Measurements from ENCODE around the gene NPY4R.
"Not testable (repeated sequence)": the region's sequence is repeated elsewhere in the genome, so short reads cannot be mapped to it uniquely, and the experiment has no call there.

NPY4R gene, protein sequence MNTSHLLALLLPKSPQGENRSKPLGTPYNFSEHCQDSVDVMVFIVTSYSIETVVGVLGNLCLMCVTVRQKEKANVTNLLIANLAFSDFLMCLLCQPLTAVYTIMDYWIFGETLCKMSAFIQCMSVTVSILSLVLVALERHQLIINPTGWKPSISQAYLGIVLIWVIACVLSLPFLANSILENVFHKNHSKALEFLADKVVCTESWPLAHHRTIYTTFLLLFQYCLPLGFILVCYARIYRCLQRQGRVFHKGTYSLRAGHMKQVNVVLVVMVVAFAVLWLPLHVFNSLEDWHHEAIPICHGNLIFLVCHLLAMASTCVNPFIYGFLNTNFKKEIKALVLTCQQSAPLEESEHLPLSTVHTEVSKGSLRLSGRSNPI

DNA sequence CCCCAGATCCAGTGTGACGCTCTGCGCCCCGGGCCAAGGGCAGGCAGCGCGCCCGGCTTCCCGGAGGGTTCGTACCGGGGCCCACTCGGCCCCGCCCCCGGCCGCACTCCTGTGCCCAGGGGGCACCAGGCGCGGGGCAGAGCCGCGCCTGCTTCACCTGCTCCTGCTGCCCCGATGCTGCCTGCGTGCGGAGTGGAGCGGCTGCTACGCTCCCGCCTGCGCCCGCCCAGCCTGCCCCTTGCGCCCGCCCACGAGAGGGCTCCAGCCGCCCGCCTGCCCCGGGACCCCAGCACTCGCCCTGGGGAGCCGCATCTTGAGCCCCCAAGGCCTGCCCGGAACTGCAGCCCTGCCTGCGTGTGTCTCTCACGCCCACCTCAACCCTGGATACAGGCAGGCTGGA, at the start of gene NPY4R:
NPY4R (minus strand) TSS at position 194 of the 400 bp plus-strand sequence. CDS start 3,323 bp downstream, outside the sequence.
- not testable (repeated sequence) for DNase-seq

DNA sequence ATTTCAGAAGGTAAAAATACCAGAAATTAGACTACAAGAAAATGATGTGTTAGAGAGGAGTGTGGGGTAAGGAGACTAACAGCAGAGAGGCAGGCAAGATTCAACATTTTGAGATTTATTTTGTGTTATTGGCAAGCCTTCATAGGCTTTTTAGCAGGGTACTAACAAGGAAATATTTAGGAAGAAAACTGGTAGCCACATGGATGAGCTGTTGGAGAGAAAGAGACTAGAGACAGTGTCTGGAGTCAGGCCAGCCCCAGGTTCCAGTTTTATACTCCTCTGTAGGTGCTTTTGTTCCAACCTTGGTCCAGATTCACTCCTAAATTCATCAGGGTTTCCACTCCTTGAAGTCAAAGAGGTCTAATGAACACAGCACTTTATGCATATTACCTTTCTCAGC, 49.6 kb upstream of the NPY4R start:
- no peak for DNase-seq

DNA sequence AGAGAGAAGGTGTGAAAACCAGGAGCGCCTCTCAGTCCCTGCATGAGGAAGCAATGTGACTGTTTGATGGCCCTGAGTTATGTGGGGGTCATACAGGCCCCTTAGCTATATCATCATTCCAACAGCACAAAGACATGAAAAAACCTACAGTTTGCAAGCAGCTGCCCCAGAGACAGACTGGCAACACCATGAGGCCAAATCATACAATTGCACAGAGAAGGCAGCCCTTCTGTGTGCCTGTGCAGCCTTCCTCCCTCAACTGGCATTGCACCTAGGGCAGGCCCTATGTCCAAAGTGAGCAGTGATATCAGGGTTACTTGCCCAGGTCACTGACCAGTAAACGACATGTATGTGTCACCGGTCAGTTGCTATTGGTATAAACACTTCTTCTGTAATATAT, 49.1 kb upstream of the NPY4R start:
- no peak for DNase-seq

DNA sequence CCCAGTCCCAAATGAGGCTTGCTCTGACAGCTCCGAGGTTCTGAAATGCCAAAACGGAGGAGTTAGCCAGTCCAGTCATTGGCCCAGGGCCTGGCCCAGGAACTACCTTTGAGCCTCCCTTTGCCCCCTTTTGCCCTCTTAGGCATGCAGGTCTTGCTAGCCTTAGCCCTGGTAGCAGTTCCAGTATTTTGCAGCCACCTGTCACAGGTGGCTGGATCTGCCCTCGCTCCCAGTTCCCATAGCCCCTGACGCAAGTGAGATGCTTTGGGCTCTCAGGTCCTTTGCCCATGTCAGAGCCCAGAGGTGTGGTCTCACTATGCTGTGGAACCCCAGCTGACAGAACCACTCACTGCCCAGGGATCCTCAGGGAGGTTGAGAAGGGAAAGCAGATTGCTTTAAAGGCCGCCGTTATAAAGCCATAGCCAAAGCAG, 48.7 kb upstream of the NPY4R start:
- DNase-seq: peak in 1 of 2 donors; percentile 10

DNA sequence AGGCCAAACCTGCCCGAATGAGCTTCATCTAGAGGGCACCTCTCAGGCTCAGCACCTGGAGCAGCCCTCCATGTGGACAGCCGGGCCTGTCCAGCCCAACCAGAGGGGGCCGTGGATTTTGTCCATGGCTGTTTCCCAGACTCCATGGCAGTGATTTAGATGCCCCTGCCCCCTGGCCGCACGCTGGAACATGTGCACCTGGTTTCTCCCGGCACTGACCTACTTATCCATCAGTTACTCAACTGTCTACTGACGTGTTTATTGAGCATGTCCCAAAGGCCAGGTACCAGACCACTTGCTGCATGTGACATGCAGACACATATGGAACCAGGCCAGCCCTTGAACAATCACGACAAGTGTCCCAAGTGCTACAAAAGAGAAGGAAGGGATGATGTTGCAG, 47.6 kb upstream of the NPY4R start:
- DNase-seq: not testable (repeated sequence)

DNA sequence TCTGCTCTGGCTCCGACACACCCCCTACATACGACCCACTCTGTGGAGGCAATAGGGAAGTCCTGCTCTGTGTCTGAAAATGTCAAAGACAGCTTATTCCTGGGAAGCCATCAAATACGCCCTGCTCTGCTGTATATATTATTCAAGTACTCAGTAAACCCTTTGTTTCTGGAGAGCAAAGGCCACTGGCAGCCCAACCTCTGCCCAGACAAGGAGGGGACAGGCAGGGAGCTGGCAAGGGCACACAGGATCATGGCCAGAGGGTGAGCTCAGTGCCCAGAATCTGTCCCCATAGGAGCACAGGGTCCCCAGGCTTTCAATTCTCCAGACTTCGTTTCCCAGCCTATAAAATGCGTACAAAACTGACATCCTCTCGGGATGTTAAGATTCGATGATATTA, 47.0 kb upstream of the NPY4R start:
- not testable (repeated sequence) for DNase-seq

DNA sequence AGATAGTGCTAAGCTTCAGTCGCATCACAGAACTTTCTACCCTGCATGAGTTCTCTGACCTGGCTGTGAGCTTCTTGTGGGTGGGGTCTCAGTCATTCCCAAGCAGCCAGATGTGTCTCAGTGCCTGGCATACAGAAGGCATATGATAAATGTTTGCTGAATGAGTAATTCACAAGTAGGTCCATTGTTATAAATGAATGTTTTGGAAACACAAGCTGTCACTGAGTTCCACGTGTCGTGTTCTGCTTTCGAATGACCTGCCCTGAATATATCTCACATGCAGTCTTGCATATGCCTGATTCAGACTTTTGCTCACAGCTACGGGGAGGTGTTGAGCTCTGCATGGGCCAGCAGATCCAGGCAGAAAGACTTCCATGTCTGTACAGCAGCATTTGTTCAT, 46.2 kb upstream of the NPY4R start:
- not testable (repeated sequence) for DNase-seq

DNA sequence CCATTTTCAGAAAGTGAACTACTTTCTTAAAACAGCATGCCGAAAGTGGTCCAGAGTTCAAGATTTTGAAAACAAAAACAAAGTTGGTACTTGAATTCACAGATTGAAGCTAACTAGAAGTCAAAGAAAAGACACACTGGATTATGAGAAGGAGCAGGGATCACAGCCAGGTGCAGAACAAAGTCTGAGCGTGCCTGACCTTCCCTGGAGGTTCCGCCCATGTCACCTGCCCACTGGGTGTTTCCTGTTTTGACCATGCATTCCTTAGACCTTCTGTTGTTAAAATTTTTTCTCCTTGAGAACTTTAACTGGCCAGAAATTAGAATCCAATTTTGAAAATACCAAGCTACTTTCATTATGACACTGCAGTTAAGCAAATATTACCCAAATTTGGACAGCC, 34.2 kb upstream of the NPY4R start:
- not testable (repeated sequence) for DNase-seq

DNA sequence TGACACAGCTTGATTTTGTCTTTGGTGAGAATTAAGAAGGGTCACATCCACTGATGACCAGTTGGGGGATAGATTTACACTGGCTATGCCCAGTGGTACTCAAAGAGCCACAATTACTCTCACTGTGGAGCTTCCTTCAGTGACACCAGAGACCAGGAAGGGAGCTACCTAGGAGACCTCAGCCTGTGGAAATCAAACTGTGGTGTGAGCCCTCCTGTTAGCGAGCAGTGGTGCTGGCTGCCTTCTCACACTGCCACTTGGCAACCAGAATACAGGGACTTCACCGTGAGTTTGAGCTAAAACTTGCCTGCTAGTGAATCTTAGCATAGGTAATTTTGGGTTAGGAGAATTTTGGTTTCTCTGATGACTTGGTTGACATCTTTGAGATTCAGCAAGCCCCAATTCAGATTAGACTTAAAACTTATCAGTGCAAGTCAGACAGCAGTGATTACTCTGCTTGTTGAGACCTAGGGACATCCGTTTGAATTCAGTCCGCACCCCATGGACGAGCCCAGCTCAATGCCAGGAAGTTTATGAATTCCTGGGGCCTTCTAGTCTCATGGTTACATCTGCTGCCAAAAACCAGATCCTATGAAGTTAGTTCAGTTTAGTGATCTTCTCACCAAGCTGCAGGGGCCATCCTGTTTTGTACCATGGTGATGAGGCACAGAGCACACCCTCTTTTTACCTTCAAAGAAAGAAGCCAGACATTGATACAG, 33.4 kb upstream of the NPY4R start:
- not testable (repeated sequence) for DNase-seq

DNA sequence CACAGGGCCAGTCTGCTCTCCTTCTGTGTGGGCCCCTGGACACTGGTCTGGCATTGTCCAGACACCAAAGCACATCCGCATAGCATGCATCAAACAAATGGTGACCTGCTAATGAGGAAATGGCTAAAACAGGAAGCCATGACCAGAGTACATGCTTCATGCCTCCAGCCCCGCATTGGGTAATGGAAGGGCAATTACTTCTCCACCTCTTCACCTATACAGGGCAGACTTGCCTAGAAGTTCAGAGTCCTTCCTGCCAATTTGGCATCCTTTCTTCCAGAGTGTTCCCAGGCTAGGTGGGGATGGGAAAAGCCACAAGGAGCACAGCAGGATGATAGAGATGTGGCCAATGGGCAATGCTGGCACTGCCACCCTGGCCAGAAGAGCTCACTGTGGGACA, 32.1 kb upstream of the NPY4R start:
- not testable (repeated sequence) for DNase-seq

DNA sequence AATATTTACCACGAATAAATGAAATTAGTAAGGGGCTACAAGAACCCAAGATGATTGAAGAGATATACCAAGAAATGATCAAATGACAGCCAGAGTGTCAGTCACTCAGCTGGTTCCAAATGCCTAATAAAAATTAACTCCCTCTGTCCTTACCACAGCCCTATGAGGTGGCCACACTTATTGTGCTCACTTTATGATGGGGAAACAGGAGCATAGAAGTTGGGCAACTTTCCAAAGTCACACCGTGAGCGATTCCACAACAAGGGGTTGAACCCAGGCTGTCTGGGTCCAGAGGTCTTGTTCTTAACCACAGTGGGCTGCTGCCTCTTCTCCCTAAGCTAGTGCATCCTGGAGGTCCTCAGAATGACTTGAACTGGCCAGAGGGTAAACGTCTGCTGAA, 31.6 kb upstream of the NPY4R start:
- DNase-seq: not testable (repeated sequence)

DNA sequence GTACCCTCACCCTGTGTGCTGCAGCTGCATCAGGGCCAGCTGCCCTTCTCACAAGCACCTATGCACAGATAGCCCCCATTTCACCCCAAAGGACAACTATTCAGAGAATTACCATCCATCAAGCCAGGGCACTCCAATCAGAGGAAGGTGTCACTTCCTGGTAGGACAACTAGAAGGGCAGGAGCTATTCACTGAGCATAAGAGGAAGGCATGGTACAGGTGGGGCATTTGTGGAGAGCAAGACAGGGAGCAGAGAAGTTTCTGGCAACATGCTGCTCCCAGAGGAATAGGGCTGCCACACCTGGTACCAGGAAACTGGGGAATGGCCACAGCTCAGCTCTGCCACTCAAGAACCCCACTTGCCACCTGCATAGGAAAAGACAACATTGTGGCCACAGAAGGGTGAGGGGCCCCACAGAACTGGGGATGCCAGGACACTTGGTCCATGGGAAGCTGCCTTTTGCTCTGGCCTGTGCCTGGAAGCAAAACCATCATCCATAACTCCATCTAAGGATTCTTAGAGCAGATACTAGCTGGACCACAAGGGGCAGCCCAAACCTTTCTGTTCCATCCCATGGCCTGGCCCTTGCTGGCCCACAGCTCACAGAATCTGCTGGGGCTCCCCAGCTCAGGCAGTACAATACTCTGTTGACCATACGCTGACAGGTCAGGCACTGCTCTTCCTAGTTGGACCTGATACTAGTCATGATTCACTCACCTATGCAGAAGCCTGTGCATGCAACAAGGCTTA, 25.8 kb upstream of the NPY4R start:
- DNase-seq: not testable (repeated sequence)

DNA sequence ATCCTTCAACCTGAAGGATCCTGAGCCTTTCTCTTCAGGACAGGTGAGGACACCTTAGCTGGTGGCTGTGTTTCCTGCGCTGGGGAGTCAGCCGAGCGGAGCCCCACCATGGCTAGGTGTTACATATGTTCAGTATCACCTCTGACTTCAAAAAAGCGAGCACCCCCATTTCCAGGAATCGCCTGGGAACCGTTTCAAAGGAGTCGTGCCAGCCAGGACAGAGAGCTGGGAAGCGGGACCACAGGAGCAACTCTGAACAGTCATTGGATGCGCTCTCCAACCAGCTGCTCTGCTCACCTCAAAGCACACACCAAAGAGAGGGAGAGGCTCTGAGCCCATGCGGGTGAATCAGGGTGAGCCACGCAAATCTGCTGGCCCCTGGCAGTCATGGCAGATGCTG, 24.5 kb upstream of the NPY4R start:
- DNase-seq: not testable (repeated sequence)

DNA sequence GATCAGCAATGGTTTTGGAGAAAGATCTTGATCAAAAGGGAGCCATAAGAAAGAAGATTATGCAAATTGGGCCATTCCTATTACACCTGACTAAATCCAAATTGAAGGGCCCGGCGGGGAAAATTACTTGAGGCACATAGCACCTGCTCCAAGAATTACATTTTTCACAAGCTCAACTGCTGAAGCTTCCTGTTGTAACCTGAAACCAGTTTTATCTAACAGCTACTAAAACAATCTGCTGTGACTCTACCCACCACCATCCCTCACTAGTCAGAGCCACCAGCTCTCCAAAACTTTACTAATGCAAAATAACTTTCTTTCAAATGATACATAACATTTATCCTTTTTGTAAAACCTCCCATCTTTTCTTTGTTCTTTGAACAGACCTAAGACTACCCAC, 20.7 kb upstream of the NPY4R start:
- DNase-seq: not testable (repeated sequence)

DNA sequence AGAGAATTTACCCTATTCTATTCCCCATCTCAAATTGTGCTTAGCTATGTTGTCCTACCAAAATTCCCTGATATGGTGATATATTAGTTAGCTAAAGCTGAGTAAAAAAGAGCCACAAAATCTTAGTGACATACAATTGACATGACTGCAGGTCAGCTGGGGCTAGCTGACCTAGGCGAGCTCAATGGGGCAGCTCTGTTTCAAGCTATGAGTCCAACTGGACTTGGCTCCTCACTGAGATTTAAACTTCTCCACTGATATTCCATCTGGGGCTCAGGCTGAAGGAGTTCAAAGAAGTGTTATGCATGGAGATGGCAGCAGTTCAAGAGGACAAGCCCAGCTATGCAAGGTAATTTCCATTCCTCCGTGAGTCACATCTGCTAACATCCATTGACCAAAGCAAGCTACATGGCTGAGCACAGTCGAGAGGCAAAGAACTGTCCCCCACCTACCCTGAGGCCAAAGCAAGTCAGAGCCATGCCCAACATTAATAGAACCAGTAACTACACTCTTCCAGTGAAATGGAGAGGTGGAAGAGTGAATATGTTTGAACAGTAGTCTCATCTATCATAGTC, 9.1 kb upstream of the NPY4R start:
- not testable (repeated sequence) for DNase-seq

DNA sequence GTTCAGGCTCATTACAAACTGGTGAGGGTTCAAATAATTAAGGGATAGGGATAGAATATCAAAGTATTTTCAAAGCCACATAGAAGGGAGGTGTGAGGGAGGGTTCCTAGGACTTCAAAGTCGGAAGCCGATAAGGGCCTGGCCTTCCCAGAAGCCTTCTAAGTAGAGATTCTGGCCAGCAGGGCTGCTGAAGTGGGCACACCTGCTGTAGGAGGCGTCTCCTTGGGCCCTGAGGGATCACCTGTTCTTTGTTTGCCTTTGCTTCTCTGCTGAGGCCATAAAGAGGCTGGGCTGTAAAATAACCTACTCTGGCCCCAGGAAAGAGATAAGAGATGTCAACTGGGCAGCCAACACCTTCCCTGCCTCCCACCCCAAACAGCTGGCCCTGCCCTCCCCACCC, 8.0 kb upstream of the NPY4R start:
- not testable (repeated sequence) for DNase-seq

DNA sequence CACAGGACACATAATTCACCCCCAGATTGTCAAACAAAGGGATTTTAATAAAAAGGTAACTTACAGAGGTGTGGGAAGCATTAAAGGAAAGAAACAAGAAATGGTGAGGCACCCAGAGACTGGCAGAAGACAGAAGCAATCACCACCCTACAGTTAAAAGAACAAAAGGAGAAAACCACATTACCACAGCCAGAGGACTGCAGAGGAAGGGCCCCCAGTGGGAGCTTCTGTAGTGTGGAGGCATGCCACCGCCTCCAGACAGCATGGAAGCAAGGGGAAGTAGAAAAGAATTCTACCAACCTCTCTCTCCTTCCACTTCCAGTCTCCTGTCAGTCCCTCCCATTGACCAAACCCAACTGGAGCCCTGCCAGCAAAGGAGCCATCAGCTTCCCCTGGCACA, 4.4 kb upstream of the NPY4R start:
- DNase-seq: not testable (repeated sequence)

DNA sequence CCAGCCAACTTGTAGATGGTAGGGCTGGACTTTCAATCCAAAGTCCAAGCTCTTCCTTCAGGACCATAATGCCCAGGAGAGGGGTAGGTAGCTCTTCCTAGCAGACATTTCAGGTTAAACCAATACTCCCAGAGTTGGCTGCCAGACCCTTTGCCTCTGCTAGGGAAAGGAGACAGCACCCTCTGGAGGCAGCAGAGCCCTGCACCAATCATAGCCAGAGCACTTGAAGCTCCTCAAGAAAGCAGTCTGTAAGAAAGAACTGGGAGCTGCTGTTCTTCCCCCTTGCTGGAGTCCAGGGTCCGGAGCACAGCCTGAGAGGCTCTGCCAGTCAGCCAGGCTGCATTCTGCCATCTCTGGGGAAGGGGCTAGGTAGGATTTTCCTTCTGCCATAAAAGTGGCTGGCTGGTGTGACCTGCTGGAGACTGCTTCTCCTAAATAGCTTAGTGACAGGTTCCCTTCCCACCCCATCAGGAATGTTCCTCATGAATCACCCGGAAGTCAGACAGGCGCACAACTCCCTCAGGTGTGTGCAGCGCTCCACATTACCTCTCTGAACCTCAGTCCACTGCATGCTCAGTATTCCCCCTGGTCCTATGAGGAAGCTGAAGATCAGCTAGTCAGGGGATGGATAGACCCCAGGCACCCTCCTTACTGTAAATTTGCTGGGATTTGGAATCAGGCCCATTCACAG, 2.5 kb upstream of the NPY4R start:
- DNase-seq: not testable (repeated sequence)

DNA sequence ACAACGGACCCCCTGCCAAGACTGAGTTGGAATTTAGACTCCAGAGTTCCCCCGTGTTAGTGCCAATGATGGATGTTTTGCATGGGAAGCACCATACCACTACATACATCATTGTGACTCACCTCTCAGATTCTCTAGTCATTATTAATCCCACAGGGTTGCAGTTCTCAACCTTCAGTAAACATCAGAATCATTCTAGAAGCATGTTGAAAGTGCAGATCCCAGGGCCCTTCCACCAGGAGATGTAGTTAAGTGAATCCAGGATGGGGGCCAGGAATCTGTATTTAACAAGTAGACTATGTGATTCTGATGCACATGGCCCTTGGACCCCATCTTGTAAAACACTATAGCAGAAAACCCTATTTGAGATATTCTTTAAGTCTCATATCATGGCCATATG, 2.1 kb downstream of the NPY4R start:
- DNase-seq: not testable (repeated sequence)

DNA sequence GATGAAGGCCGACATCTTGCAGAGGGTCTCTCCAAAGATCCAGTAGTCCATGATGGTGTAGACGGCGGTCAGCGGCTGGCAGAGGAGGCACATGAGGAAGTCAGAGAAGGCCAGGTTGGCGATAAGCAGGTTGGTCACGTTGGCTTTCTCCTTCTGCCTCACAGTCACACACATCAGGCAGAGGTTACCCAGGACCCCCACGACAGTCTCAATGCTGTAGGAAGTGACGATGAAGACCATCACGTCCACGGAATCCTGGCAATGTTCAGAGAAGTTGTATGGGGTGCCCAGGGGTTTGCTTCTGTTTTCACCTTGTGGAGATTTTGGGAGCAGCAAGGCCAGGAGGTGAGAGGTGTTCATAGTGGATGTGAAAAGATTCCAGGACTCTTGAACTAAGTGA, 3.5 kb downstream of the NPY4R start:
- DNase-seq: not testable (repeated sequence)

DNA sequence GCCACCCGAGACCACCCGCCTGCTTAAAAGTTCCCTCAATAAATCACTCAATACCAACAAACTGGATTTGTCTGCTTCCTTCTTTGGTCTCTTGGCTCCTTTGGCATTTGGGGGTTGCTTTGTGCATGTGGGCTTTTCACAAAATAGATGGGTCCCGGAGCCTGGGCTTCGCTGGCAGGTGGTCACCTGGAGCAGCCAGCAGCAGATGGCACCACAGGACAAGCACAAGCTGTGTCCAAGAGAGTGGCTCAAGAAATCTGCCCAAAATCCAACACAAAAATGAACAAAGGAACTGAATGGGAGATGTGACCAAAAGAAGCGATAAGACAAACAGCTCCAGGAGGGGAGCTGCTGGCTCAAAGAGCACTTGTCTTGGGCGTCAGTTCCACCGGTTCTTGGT, 6.2 kb downstream of the NPY4R start:
- not testable (repeated sequence) for DNase-seq

DNA sequence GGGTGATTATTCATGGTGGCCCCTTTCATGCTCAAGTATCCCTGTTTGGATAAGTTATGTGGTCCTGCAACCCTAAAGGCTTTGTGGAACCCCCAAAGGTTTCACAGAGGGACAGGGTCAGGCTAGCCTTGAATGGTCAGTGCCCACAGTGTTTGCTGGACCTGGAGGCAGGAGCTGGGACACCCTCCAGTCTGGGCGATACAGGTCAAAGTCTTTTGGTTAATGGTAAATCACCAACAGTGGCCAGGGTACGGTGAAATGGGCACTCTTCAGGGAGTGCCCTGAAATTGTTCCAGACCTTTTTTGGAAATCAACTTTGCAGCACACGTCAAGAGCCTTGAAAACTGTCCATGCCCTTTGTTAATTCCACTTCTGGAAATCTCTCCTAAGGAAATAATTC, 8.7 kb downstream of the NPY4R start:
- DNase-seq: not testable (repeated sequence)

Data from CD4-positive, alpha-beta T cell treated with Interleukin-4 for 1 hour (primary cell).